HG02763 (cell line): ENCODE results near the gene ANKFN1.

ENCODE experiments used
- ATAC-seq: cut with Tn5 transposase; IDR thresholded peaks from one replicate; pipeline ENCODE4 v1.9.1; 2021; ENCODE audit warnings: mild to moderate bottlenecking, moderate library complexity; ENCODE audit not compliant: unreplicated experiment

The ANKFN1 gene

DNA sequence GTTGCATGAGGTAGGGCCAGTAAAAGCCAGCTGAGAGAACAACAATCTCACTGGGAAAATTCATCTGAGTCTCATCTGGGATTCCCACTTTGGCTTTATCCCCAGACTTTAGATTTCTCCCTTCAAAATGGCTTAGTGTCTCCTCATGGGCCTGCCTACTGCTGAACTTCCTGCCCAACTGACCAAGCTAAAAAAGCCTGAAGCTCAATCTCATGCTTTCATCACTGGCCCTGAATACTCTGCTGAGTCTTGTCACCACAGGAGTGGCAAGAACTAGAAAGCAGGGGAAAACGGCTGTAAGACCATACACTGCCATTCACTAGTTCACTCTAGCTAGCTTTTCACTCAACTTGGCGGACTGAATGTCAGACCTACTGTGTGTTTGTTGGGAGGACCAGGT lies 343.9 kb downstream of the ANKFN1 start:
- ATAC-seq, result no peak

GRCh38 chr17:56499799-56500388 lies 346.6 kb downstream of the ANKFN1 start:
- no peak for ATAC-seq

DNA sequence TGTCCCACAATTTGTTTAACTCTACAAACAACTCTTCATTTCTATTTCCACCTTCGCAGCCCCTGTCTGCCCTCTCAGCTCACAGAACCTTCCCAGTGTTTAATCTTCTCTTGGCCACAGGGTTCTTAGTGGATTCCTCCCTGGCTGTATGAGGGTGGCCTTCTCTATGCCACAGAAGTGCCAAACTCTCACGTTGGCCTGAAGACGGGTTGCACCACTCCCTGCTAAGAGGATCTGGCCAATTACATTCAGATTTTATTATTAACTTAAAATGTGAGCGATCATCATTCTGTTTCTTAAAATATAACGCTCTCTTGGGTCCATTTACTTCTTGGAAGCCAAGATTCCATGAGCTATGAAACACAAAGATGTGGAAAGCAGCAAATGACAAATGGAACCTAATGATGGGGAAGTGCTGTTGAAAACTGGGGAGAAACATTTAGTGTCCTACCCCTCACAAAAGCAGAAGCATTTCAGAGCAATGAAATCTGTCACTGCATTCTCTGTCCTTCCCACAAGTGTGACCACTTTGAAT lies 348.9 kb downstream of the ANKFN1 start:
- ATAC-seq, result no peak

GRCh38 chr17:56505154-56505756 lies 352.0 kb downstream of the ANKFN1 start:
- no peak for ATAC-seq

DNA sequence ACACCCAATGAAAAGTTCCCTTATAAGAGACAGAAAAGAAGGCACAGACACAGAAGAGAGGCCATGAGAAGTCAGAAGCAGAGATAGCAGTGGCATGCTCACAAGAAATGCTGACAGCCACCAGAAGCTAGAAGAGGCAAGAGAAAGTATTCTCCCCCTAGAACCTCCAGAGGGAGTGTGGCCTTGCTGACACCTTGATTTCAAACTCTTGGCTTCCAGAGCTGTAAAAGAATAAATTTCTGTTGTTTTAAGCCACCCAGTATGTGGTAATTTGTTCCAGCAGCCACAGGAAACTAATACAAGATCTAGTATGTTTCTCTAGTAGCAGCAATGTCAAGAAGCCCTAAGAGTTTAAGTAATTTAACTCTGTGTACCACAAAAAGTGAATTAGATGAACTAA lies 353.1 kb downstream of the ANKFN1 start:
- no peak for ATAC-seq

DNA sequence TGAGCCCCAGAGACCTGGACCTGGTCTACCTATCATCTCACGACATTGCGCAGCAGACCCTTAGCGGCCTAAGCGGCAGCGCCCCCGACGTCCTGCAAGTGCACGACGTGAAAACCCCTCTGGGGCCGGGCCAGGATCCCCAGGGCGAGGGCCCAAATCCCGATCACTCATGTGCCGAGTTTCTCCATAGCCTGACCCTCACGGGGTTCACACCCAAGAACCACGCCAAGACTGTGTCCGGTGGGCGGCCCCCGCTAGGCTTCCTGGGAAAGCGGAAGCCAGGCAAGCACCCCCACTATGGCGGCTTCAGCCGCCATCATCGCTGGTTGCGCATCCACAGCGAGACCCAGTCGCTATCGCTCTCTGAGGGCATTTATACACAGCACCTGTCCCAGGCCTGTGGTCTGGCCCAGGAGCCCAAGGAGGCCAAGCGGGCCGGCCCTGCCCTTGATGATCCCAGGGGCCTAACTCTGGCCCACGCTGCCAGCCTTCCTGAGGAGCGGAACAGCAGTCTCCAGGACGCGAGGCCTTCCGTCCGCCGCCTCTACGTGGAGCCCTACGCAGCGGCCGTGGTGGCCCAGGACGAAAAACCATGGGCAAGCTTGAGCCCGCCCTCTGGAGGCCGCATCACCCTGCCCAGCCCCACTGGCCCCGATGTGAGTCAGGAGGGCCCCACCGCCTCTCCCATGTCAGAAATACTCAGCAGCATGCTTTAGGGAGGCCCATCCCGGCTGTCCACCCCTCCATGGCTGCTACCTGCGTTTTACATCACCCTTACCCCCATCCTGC lies 357.5 kb downstream of the ANKFN1 start:
- no peak for ATAC-seq

- ATAC-seq, result no peak
Observed at GRCh38 chr17:56514264-56514663, 361.0 kb downstream of the ANKFN1 start.

- ATAC-seq, result no peak
Observed at GRCh38 chr17:56514899-56515298, 361.6 kb downstream of the ANKFN1 start.

- ATAC-seq, result no peak
Observed at GRCh38 chr17:56521414-56522141, 368.3 kb downstream of the ANKFN1 start.

GRCh38 chr17:56523042-56523441 lies 369.8 kb downstream of the ANKFN1 start:
- ATAC-seq, result no peak

DNA sequence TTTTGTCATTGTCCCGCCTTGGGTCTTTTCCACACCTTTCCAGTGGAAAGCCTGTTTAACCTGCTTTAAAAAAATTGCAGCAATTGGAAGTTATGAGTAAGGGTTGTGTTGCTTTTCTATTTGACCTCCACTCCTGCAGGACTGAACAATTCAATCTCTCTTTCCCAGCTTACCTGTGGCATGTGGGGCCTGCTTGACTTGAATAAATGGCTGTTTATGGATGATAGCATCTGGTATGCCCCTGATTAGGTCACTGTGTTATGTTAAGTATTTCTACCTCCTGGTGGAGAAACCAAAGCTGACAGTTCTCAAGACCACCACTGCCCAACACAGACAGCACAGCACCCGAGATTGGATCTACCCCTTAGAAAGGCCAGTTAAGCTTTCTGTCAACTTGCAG lies 375.4 kb downstream of the ANKFN1 start:
- ATAC-seq, result no peak

- ATAC-seq, result no peak
Observed at GRCh38 chr17:56532926-56533325, 379.7 kb downstream of the ANKFN1 start.

- no peak for ATAC-seq
Observed at GRCh38 chr17:56536766-56537165, 383.5 kb downstream of the ANKFN1 start.

GRCh38 chr17:56540836-56541235 lies 387.6 kb downstream of the ANKFN1 start:
- ATAC-seq, result no peak

- no peak for ATAC-seq
Observed at GRCh38 chr17:56543280-56543679, 390.0 kb downstream of the ANKFN1 start.

- no peak for ATAC-seq
Observed at GRCh38 chr17:56545106-56545505, 391.8 kb downstream of the ANKFN1 start.

DNA sequence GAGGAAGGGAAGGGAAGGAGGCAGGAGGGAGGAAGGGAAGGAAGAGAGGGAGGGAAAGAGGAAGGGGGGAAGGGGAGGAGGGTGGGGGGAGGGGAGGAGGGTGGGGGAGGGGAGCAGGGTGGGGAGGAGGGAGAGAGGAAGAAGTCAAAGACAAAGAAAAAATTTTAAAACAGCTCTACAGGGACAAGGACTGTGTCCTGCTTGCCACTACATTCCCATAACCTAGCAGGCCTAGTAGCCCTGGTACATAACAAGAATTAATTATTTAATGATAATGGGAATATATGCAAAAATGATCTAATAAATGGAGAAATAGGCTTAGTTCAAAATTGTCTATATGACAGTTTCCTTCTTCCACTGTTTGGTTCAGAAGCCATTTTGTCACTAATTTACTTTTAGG lies 392.7 kb downstream of the ANKFN1 start:
- ATAC-seq, result no peak

- ATAC-seq, result no peak
Observed at GRCh38 chr17:56548661-56549060, 395.4 kb downstream of the ANKFN1 start.

GRCh38 chr17:56549501-56549900 lies 396.2 kb downstream of the ANKFN1 start:
- no peak for ATAC-seq

DNA sequence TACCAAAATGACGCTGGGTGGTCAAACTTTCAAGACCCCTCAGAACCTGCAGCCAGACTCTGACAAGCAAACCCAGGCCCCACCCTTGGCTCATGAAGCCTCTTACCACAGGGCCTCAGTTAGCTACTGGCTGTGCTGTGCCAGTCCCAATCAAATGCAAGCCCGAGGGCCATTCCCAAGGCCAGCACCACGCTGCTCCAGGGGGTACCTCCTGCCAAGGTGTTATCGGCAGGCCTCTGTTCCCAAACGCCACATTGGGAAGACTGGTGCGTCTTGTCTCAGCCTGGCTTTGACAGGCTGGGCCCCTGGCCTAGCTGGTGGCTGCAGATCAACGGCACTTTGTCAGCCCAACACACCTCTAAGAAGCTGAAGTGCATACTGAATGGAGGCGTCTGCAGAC lies 404.4 kb downstream of the ANKFN1 start:
- ATAC-seq, result no peak

- ATAC-seq, result no peak
Observed at GRCh38 chr17:56558088-56558487, 404.8 kb downstream of the ANKFN1 start.
